SIG-M5 (cell line): ENCODE measurements around the gene AMER3.

Experiments
- DNase-seq: peaks from one replicate; lab custom pipeline; 2025; lab: John Stamatoyannopoulos, UW

Gene AMER3

GRCh38 chr2:130756053-130756873, 923 bp downstream of the AMER3 start:
- no peak for DNase-seq

- no peak for DNase-seq
These were observed 1.7 kb downstream of the AMER3 start for GRCh38 chr2:130756874-130757668.

GRCh38 chr2:130759906-130760753, 4.8 kb downstream of the AMER3 start:
- DNase-seq = no peak

GRCh38 chr2:130760754-130761751, 5.7 kb downstream of the AMER3 start:
- DNase-seq = no peak

GRCh38 chr2:130762031-130762909, 6.9 kb downstream of the AMER3 start:
- DNase-seq = no peak

- DNase-seq = no peak
These were observed 7.6 kb downstream of the AMER3 start for GRCh38 chr2:130762910-130763385.

GRCh38 chr2:130763405-130763804, 8.1 kb downstream of the AMER3 start:
- no peak for DNase-seq

- DNase-seq = no peak
These were observed 8.9 kb downstream of the AMER3 start for GRCh38 chr2:130764035-130764820.

GRCh38 chr2:130764821-130765115, 9.4 kb downstream of the AMER3 start:
- no peak for DNase-seq

- no peak for DNase-seq
These were observed 10.1 kb downstream of the AMER3 start for GRCh38 chr2:130765464-130765863.

GRCh38 chr2:130766037-130766436, 10.7 kb downstream of the AMER3 start:
- DNase-seq = no peak

- DNase-seq = no peak
These were observed 11.5 kb downstream of the AMER3 start for GRCh38 chr2:130766711-130767407.

- no peak for DNase-seq
These were observed 12.1 kb downstream of the AMER3 start for GRCh38 chr2:130767408-130767775.

- no peak for DNase-seq
These were observed 13.0 kb downstream of the AMER3 start for GRCh38 chr2:130768191-130768855.

- DNase-seq = no peak
These were observed 14.1 kb downstream of the AMER3 start for GRCh38 chr2:130769343-130769907.

GRCh38 chr2:130776550-130776949, 21.2 kb downstream of the AMER3 start:
- no peak for DNase-seq

GRCh38 chr2:130778781-130779180, 23.4 kb downstream of the AMER3 start:
- no peak for DNase-seq
